CD4-positive, alpha-beta T cell treated with Interleukin-21 for 1 hour (primary cell): Measurements from ENCODE around the gene KRTAP9-1.
"Not testable (repeated sequence)": the region's sequence is repeated elsewhere in the genome, so short reads cannot be mapped to it uniquely, and the experiment has no call there.

Source experiments
- DNase-seq: peaks from one replicate; pipeline ENCODE4 v3.0.0-alpha.2; 2020

Gene KRTAP9-1

DNA sequence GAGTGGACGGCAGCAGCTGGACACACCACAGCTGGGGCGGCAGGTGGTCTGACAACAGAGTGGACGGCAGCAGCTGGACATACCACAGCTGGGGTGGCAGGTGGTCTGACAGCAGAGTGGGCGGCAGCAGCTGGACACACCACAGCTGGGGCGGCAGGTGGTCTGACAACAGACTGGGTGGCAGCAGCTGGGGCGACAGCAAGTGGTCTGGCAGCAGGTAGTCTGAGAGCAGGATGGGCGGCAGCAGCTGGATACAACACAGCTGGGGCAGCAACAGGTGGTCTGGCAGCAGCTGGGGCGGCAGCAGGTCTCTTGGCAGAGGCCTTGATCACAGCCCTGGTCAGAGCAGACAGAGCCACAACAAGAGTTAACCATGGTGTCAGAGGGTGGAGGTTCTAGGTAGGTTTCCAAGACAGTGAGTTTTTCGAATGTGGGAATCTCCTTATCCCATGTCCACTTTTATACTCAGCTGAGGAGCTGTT, 5.2 kb upstream of the KRTAP9-1 start, which contains the start of gene KRTAP4-1:
KRTAP4-1 (minus strand) TSS at position 432 of the 482 bp plus-strand sequence; CDS start at position 375, 57 bp downstream.
- no peak for DNase-seq

DNA sequence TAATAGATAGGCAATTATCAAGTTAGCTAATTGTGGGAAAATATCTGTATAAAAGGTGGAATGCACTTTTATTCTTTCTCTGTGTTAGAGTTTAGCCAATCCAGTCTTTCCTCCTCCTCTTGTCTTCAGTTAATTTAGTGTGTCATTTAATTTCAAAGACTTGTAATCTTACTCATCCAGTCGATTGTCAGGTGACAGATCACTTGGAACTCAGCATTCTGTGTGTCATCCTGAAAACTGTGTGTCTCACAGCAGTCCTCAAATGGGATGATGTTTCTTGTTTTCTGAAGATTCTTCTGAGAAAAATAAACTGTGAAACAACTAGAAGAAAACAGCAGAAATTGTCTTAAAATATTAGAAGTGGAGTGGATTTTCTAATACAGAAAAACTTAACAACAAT, 4.7 kb upstream of the KRTAP9-1 start:
- no peak for DNase-seq

DNA sequence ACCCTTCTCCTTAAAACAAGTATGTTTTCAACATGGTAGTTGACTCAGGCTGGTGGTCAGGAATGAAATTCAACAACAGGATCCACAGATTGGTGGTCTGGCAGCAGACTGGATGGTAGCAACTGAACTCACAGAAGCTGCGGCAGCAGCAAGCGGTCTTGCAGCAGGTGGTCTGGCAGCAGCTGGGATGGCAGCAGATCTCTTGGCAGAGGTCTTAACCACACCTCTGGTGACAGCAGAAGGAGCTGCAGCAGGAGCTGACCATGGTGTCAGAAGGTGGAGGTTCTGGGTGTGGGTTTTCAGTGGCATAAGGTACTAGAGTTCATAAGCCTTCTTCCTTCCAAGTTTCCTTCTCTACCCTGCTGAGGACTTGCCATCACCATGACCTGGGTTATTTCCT, 2.8 kb upstream of the KRTAP9-1 start:
- DNase-seq, result no peak

DNA sequence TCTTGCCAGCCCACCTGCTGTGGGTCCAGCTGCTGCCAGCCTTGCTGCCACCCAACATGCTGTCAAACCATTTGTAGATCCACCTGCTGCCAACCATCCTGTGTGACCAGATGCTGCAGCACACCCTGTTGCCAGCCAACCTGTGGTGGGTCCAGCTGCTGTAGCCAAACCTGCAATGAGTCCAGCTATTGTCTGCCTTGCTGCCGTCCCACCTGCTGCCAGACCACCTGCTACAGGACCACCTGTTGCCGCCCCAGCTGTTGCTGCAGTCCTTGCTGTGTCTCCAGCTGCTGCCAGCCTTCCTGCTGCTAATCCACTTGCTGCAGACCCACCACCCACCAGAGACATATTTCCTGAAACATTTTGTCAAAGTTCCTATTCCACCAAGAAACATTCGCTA, 641 bp downstream of the KRTAP9-1 start:
- DNase-seq, result no peak

DNA sequence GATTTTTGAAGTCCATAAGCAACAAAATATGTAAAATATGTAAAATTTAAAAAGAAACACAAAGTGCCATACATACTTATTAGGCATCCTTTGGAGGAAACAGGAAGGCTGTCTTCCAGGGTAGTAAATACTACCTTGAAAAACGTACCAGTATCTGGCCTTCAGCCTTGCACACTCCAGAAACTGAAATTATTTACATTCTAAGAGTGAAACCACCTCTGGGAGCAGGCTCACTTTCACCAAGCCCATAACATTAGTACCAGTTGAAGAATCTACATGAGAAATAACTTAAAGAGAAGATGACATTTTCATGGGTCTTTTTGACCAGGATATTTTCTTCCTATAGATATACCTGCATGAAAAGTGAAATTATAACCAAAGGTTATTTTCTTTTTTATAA, 6.4 kb downstream of the KRTAP9-1 start:
- no peak for DNase-seq

DNA sequence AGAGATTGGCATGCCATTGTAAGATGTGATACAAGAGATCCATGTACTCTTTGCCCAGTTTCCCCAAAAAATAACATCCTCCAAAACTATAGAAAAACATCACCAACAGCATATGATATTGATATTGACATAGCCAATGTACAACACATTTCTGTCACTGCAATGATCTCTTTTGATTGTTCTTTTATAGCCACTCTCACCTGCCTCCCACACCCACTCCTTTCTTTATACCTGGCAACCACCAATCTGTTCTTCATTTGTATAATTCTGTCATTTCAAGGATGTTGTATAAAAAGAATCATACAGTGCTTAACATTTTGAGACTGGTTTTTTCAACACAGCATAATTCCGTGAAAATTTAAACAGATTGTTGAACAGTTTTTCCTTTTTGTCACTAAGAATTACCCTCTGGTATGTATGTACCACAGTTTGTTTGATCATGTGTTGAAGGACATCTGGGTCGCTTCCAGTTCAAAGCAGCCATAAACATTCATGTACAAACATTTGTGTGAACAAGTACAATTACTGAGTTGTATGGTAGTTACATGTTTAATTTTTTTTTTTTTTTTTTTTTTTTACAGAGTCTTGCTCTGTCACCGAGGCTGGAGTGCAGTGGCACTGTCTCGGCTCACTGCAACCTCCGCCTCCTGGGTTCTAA, 9.9 kb downstream of the KRTAP9-1 start:
- no peak for DNase-seq

DNA sequence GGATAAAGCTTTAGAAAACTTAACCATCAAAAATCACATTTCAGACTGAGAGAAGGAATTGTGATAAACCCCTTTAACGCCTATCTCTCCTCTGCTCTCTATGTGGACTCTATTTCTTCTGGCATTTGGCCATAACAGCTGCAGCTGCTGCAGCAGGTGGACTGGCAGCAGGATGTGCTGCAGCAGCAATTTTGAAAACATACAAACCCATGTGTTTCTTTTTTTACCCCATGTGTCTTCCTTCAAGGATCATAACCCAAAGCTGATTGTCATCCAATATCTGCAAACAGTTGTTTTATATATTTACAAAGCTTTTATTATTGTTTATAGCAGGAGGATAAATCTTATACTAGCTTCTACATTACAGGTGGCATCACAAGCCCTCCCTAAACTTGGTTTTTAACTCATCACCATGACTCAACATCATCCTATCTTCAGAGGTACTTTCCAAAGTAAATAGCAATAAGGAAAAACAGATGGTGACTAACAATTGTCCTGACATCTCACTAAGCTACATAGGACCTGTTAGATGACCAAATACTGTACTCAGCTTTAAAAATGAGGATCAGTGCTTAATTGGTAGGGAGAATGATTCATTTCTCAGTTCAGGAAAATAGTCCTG, 22.3 kb downstream of the KRTAP9-1 start:
- no peak for DNase-seq

DNA sequence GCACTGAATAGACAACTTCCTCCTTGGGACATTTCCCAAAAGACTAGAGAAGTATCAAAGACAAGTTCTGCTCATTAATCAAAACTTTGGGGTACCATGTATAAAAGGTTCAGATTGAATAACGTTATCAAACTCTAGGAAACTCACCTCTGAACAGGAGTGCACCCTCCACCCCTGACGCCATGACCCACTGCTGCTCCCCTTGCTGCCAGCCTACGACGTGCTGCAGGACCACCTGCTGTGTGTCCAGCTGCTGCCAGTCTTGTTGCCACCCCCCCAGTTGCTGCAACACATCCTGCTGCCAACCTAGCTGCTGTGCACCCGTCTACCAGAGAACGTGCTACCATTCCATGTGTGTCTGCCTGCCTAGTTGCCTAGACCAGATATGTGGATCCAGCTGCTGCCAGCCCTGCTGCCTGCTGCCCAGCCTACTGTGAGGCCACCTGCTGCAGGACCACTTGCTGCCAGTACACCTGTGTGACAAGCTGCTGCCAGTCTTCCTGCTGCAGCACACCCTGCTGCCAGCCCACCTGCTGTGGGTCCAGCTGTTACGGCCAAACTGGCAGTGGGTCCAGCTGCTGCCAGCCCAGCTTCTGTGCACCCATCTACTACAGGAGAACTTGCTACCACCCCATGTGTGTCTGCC, 23.0 kb downstream of the KRTAP9-1 start:
- DNase-seq, result no peak

DNA sequence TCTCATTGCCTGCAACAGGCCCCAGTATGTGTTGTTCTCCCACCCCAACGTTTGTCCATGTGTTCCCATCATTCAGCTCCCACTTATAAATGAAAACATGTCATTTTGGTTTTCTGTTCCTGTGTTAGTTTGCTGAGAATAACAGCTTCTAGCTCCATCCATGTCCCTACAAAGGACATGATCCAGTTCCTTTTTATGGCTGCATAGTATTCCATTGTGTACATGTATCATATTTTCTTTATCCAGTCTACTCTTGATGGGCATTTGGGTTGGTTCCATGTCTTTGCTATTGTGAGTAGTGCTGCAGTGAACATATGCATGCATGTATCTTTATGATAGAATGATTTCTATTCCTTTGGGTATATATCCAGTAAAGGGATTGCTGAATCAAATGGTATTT, 26.0 kb downstream of the KRTAP9-1 start:
- no peak for DNase-seq

DNA sequence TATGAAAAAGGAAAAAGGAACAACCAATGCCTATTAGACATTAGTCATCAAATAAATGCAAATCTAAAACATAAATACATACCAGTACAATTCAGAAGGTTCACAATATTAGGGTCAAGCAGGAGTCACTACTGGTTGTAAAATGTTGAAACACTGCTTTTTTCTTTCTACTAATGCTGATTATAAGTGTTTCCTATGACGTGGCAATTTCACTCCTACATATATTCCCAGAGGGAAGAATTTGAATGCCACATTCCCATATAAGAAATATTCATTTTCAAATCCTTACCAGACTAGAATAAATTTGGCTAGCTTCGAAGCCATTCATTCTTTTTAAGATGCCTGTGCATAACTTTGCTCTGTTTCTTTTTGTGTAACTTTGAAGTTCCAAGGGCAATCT, 34.1 kb downstream of the KRTAP9-1 start:
- no peak for DNase-seq

DNA sequence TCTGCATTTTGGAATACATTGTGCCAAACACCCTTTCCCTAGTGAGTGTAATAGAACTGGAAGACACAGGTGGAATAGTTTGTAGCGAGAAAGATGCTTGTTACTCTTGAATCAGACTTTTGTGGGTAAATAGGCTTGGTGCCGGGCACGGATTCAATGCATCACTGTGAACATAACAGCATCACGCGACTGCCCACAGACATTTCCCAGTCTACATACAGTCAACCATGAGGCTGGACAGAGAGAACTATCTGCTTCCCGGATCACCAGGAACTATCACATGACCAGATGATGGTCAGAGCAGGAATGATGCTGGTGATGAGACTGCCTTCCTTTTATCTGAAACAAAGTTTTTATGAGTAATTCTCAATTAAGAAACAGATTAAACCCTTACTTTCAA, 36.4 kb downstream of the KRTAP9-1 start:
- no peak for DNase-seq

DNA sequence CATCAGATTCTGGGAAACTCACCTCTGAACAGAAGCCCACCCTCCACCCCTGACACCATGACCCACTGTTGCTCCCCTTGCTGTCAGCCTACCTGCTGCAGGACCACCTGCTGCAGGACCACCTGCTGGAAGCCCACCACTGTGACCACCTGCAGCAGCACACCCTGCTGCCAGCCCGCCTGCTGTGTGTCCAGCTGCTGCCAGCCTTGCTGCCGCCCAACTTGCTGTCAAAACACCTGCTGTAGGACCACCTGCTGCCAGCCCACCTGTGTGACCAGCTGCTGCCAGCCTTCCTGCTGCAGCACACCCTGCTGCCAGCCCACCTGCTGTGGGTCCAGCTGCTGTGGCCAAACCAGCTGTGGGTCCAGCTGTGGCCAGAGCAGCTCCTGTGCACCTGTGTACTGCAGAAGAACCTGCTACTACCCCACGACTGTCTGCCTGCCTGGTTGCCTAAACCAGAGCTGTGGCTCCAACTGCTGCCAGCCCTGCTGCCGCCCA, 37.0 kb downstream of the KRTAP9-1 start, which contains the start of gene KRTAP9-2:
KRTAP9-2 (plus strand) TSS at position 51 of the 498 bp plus-strand sequence; CDS start at position 58, 7 bp downstream.
- not testable (repeated sequence) for DNase-seq

DNA sequence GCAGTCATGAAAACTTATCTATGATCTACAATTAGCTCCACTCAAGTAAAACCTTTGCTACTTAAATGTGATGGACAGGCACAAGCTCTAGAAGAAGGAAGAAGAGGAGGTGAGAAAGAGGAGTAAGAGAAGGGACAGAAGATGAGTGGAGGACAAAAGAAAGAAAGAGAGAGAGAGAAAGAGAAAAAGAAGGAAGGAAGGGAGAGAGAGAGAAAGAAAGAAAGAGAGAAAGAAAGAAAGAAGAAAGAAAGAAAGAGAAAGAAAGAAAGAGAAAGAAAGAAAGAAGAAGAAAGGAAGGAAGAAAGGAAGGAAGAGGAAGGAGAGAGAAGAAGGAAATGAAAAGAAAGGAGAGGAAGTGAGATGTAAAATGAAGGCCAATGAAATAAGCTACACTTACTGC, 40.4 kb downstream of the KRTAP9-1 start:
- DNase-seq, result no peak

DNA sequence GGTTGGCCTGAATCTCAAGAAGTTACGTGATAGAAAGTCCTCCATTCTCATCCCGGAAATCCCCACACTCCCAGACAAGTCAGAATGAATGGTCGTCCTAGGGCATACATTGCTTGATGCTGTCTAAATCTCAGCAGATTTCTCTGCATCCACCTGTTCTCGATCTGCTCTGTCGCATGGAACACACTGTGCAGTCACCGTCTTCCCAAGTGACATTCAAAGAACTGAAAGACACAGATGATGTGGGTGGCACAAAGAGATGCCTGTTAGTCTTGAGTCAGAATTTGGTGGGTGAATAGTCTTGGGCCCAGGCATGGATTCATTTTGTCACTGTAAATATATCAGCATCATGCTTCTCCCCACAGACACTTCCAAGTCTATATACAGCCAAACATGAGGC, 42.0 kb downstream of the KRTAP9-1 start:
- no peak for DNase-seq

DNA sequence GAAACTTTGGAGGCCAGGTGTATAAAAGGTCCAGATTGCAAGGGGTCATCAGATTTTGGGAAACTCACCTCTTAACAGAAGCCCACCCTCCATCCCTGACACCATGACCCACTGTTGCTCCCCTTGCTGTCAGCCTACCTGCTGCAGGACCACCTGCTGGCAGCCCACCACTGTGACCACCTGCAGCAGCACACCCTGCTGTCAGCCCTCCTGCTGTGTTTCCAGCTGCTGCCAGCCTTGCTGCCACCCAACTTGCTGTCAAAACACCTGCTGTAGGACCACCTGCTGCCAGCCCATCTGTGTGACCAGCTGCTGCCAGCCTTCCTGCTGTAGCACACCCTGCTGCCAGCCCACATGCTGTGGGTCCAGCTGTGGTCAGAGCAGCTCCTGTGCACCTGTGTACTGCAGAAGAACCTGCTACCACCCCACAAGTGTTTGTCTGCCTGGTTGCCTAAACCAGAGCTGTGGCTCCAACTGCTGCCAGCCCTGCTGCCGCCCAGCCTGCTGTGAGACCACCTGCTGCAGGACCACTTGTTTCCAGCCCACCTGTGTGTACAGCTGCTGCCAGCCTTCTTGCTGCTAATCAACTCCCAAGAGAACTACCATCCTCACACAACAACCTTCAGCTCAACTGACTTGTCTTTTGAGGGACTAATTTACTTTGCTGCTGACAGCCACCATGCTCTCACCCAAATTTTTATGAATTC, 42.9 kb downstream of the KRTAP9-1 start, which contains the start of gene KRTAP9-3:
KRTAP9-3 (plus strand) TSS at position 51 of the 707 bp plus-strand sequence; CDS start at position 104, 53 bp downstream.
- DNase-seq, result not testable (repeated sequence)

DNA sequence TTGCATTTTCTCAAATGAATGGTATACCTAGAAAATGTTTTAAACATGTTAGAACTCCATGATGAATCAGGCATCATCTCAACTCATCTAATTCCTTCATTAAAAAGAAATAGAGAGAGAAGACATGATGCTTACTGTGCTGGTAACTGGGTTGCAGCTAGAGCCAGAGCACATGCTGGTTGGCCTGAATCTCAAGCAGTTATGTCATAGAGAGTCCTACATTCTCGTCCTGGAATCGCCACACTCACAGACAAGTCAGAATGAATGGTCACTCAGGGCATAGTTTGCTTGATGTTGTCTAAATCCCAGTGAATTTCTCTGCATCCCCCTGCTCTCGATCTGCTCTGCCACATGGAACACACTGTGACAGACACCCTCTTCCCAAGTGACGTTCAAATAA, 47.4 kb downstream of the KRTAP9-1 start:
- not testable (repeated sequence) for DNase-seq

DNA sequence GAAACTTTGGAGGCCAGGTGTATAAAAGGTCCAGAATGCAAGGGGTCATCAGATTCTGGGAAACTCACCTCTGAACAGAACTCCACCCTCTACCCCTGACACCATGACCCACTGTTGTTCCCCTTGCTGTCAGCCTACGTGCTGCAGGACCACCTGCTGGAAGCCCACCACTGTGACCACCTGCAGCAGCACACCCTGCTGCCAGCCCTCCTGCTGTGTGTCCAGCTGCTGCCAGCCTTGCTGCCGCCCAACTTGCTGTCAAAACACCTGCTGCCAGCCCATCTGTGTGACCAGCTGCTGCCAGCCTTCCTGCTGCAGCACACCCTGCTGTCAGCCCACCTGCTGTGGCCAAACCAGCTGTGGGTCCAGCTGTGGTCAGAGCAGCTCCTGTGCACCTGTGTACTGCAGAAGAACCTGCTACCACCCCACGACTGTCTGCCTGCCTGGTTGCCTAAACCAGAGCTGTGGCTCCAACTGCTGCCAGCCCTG, 48.3 kb downstream of the KRTAP9-1 start, which contains the start of gene KRTAP9-8:
KRTAP9-8 (plus strand) TSS at position 51 of the 489 bp plus-strand sequence; CDS start at position 104, 53 bp downstream.
- not testable (repeated sequence) for DNase-seq
